Spleen (tissue), 11 donors: Measurements from ENCODE around the gene RNF17. TPM values are rescaled to one million over a fixed set of nuclear protein-coding genes. Genes with fewer than 3 reads are reported as not detected.

Experiments
- DNase-seq: peaks from one replicate; pipeline ENCODE4 v3.0.0-alpha.2; 2020
- H3K27ac ChIP-seq, 8 donors: fragments of 200-600 bp; sonication (generic) in 7 of 8; 1 replicate in 4 of 8; 2 replicates in 4 of 8; pipeline versions ENCODE4 v1.5.0 to v1.8.0; 2016 to 2021; ENCODE audit warnings: inconsistent platforms in 4 of 8, mild to moderate bottlenecking in 4 of 8, moderate library complexity in 1 of 8
- H3K27me3 ChIP-seq, 7 donors: fragments of 200-600 bp; sonication (generic) in 6 of 7; replicated peaks in 1 of 7; 1 replicate in 4 of 7; 2 replicates in 3 of 7; pipeline versions ENCODE4 v1.5.0 to v1.8.0; 2016 to 2021; ENCODE audit warnings: inconsistent platforms in 3 of 7, mild to moderate bottlenecking in 1 of 7
- H3K36me3 ChIP-seq, 6 donors: fragments of 200-600 bp; sonication (generic) in 5 of 6; 1 replicate in 4 of 6; 2 replicates in 2 of 6; pipeline versions ENCODE4 v1.5.0 to v1.8.0; 2016 to 2021; ENCODE audit warnings: inconsistent platforms in 2 of 6
- H3K4me1 ChIP-seq, 6 donors: fragments of 200-600 bp; sonication (generic) in 5 of 6; 1 replicate in 3 of 6; 2 replicates in 3 of 6; pipeline versions ENCODE4 v1.5.0 to v1.8.0; 2016 to 2021; ENCODE audit warnings: inconsistent platforms in 3 of 6
- H3K4me3 ChIP-seq, 8 donors: fragments of 200-600 bp; sonication (generic) in 7 of 8; 1 replicate in 4 of 8; 2 replicates in 4 of 8; pipeline versions ENCODE4 v1.5.0 to v1.8.0; 2016 to 2021; ENCODE audit warnings: inconsistent platforms in 4 of 8, mild to moderate bottlenecking in 4 of 8, moderate library complexity in 2 of 8
- H3K9me3 ChIP-seq, 8 donors: fragments of 200-600 bp; sonication (generic) in 7 of 8; 1 replicate in 4 of 8; 2 replicates in 4 of 8; pipeline versions ENCODE4 v1.5.0 to v1.8.0; 2016 to 2021; ENCODE audit warnings: inconsistent platforms in 4 of 8
- POLR2A ChIP-seq, 3 donors: fragments of 450-650 bp; IDR thresholded peaks; one replicate each; pipeline ENCODE4 v1.5.1; 2017; ENCODE audit warnings: antibody characterized with exemption in 3 of 3, mild to moderate bottlenecking in 1 of 3
- POLR2AphosphoS5 ChIP-seq, 3 donors: sonication (generic); formaldehyde crosslinking; IDR thresholded peaks; one replicate each; pipeline ENCODE4 v1.5.1; 2017; ENCODE audit warnings: antibody characterized with exemption in 3 of 3
- WGBS, 5 donors: extraction: QIAGEN DNeasy Blood & Tissue Kit in 3 of 5; methylation state at CpG; one replicate each; pipeline versions ENCODE4 v1.1.5 to v1.1.7; 2013 to 2018; 5-methylcytosine and 5-hydroxymethylcytosine counted together
- intact Hi-C: fragments of 100-400 bp; cut with DNase I; formaldehyde crosslinking; loops from one replicate; pipeline ENCODE4 v1.15.0; 2023; ENCODE audit warnings: low total_unique reads
- polyA plus RNA-seq, 3 donors: library from polyadenylated mRNA; stranded (reverse); fragments of 200-250 nt; gene quantifications; one replicate each; pipeline ENCODE4 v1.2.1, GENCODE V29; 2013
- total RNA-seq, 7 donors: library from RNA; depleted of rRNA in 3 of 7; stranded (reverse); fragments of >200 nt in 3 of 7; fragmentation: NEBNext Ultra II Directional in 4 of 7; extraction: Animal tissue kit (Norgen Biotek cat#: 25700) in 4 of 7; gene quantifications; one replicate each; pipeline versions ENCODE4 v1.1.0 to v1.2.1, GENCODE V29; 2016 to 2021
- TF ChIP-seq, protein P1 (sequence below), 11 experiments: fragments of 200-600 bp in 7 of 11; fragments of 450-650 bp in 4 of 11; sonication (generic) in 4 of 11; IDR thresholded peaks in 8 of 11; conservative IDR thresholded peaks in 3 of 11; 1 replicate in 7 of 11; 2 replicates in 4 of 11; pipeline versions ENCODE4 v1.4.0 to v1.8.0; 2016 to 2021; ENCODE audit warnings: antibody characterized with exemption in 11 of 11, inconsistent platforms in 4 of 11, mild to moderate bottlenecking in 1 of 11
- donor health status: healthy with polysubstance abuse.
- donor health status: DM: no; HTN: no; CAD: no; lungs with moderate emphysema.
- donor health status: DM: no; HTN: no; CAD: no.
- donor health status: Bipolar disorder and iron deficiency.
- donor health status: healthy.
- donor health status: DM: no; HTN: no; CAD: no.
- donor health status: DM: yes; HTN: yes; CAD: no.

RNF17 gene
- total and polyA plus RNA-seq, 10 donors: 0.02 to 0.38 (median 0.24) TPM; not detected in 6

GRCh38 chr13:24910502-24911132 is 146.6 kb downstream of the RNF17 start:
- TF ChIP-seq POLR2AphosphoS5 (IDR thresholded peaks at IDR 0.05) (no peak), POLR2A (IDR thresholded peaks at IDR 0.05) (no peak)
- TF ChIP-seq, protein P1, sequence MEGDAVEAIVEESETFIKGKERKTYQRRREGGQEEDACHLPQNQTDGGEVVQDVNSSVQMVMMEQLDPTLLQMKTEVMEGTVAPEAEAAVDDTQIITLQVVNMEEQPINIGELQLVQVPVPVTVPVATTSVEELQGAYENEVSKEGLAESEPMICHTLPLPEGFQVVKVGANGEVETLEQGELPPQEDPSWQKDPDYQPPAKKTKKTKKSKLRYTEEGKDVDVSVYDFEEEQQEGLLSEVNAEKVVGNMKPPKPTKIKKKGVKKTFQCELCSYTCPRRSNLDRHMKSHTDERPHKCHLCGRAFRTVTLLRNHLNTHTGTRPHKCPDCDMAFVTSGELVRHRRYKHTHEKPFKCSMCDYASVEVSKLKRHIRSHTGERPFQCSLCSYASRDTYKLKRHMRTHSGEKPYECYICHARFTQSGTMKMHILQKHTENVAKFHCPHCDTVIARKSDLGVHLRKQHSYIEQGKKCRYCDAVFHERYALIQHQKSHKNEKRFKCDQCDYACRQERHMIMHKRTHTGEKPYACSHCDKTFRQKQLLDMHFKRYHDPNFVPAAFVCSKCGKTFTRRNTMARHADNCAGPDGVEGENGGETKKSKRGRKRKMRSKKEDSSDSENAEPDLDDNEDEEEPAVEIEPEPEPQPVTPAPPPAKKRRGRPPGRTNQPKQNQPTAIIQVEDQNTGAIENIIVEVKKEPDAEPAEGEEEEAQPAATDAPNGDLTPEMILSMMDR (IDR thresholded peaks at IDR 0.05 in 8 of 11, conservative IDR thresholded peaks at IDR 0.05 in 3 of 11): no peak
- no peak for DNase-seq
- H3K9me3 ChIP-seq: no peaks in the 10 kb centered on the region
- no peak overlapping the region for H3K27ac ChIP-seq
- H3K36me3 ChIP-seq: peaks cover 0 to 64% (median 12%) of the 10 kb centered on the region in 6 donors
- no peak overlapping the region for H3K4me3 ChIP-seq
- 92 to 100% (median 94%) methylated on average over 2 of the region's 2 CpGs for WGBS, 5 donors
- no peaks in the 10 kb centered on the region for H3K4me1 ChIP-seq
- intact Hi-C loops: no loop called here
- H3K27me3 ChIP-seq: no peaks in the 10 kb centered on the region

DNA sequence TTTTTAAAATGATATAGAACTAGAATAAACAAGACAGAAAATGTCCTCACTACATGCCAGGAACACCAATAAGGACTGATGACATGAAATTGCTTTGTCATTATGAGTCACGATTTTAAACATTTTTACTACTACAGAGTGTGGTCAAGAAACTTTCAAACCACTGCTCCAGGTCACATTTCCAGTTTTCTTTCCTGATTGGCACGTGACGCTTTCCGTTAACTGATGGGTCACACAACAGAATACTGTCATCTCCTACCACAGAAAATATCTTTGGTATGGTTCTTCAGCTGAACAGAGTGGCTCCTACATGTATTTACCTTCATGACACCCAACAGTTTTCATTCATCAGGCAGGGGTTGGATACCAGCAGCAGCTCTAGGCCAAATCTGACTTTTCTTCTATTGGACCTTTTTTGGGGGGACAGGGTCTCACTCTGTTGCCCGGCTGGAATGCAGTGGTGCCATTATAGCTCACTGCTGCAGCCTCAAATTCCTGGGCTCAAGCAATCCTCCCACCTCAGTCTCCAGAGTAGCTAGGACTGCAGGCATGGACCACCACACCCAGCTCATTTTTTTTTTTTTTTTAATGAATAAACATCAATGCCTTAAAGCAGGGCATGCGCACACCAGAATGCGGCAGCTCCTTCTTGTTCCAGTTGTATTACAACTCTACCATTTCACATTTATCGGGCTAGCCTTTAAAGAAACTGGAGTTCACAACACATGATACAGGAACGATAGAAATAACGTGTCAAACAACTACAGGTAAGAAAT is 147.4 kb downstream of the RNF17 start:
- Histone ChIP-seq H3K4me3 (no peak overlapping the region), H3K4me1 (no peaks in the 10 kb centered on the region), H3K27ac (no peak overlapping the region), H3K36me3 (peaks cover 0 to 57% (median 9%) of the 10 kb centered on the region in 6 donors), H3K27me3 (no peaks in the 10 kb centered on the region), H3K9me3 (no peaks in the 10 kb centered on the region)
- intact Hi-C loops: no loop called here
- TF ChIP-seq POLR2AphosphoS5 (IDR thresholded peaks at IDR 0.05) (no peak), POLR2A (IDR thresholded peaks at IDR 0.05) (no peak)
- TF ChIP-seq, protein P1 (IDR thresholded peaks at IDR 0.05 in 8 of 11, conservative IDR thresholded peaks at IDR 0.05 in 3 of 11): no peak
- no peak for DNase-seq
- WGBS, 5 donors: 81 to 91% (median 87%) methylated on average over 10 of the region's 10 CpGs

DNA sequence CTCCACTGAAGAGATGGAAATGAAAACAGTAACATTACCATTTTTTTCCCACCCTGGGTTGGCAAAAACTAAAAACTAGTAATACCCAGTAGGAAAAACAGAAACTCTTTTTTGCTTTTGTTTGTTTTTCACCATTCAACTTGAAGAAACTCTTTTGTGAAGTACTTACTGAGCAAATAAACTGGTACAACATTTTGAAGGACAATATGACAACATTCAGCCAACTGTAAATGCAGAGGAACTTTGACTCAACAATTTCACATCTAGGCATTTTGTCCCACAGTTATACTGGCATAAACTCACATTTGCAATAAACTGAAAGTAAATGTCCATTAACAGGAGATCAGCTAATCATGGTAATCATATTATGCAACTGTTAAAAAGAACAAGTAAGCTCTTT is 152.5 kb downstream of the RNF17 start:
- Histone ChIP-seq H3K27ac (no peak overlapping the region), H3K4me1 (peaks cover 0 to 5% (median under 1%) of the 10 kb centered on the region in 6 donors), H3K27me3 (no peaks in the 10 kb centered on the region), H3K4me3 (no peak overlapping the region), H3K9me3 (no peaks in the 10 kb centered on the region), H3K36me3 (peaks cover 0 to 8% (median 2%) of the 10 kb centered on the region in 6 donors)
- intact Hi-C loops: no loop called here
- DNase-seq: no peak
- no peak for TF ChIP-seq POLR2AphosphoS5 (IDR thresholded peaks at IDR 0.05)
- TF ChIP-seq POLR2A (IDR thresholded peaks at IDR 0.05): no peak
- TF ChIP-seq, protein P1 (IDR thresholded peaks at IDR 0.05 in 8 of 11, conservative IDR thresholded peaks at IDR 0.05 in 3 of 11): no peak

GRCh38 chr13:24921003-24921402 is 157.0 kb downstream of the RNF17 start:
- Histone ChIP-seq H3K4me3 (no peak overlapping the region), H3K27ac (no peak overlapping the region), H3K9me3 (no peaks in the 10 kb centered on the region), H3K36me3 (no peaks in the 10 kb centered on the region), H3K27me3 (no peaks in the 10 kb centered on the region), H3K4me1 (peaks cover 0 to 26% (median 13%) of the 10 kb centered on the region in 6 donors)
- intact Hi-C loops: no loop called here
- 92 to 97% (median 96%) methylated on average over 6 of the region's 6 CpGs for WGBS, 5 donors
- TF ChIP-seq POLR2A (IDR thresholded peaks at IDR 0.05) (no peak), POLR2AphosphoS5 (IDR thresholded peaks at IDR 0.05) (no peak)
- TF ChIP-seq, protein P1 (IDR thresholded peaks at IDR 0.05 in 8 of 11, conservative IDR thresholded peaks at IDR 0.05 in 3 of 11): no peak
- DNase-seq: no peak
